SK-N-SH (cell line): Measurements from ENCODE around the gene STX1A.

Experiments used
- EP300 ChIP-seq, 2 experiments: IDR thresholded peaks; 2 replicates each; pipeline versions ENCODE4 v1.4.0 to v1.6.1; 2012; ENCODE audit warnings: borderline replicate concordance in 1 of 2, low read depth in 1 of 2, low read length in 1 of 2
- EZH2phosphoT487 ChIP-seq: fragments of 200-600 bp; sonication (generic); IDR thresholded peaks from 2 replicates; pipeline ENCODE4 v1.6.1; 2017; ENCODE audit warnings: low read depth, mixed run types, mild to moderate bottlenecking, antibody characterized with exemption, moderate library complexity, borderline replicate concordance
- FOXJ3 ChIP-seq: sonication (generic); formaldehyde crosslinking; IDR thresholded peaks from 2 replicates; pipeline ENCODE4 v1.5.1; 2020; ENCODE audit warnings: mild to moderate bottlenecking, missing genetic modification reagents
- POLR2AphosphoS5 ChIP-seq: IDR thresholded peaks from 2 replicates; pipeline ENCODE4 v1.6.1; 2012; ENCODE audit warnings: low read depth, low read length
- SMC3 ChIP-seq: IDR thresholded peaks from 2 replicates; pipeline ENCODE4 v1.6.1; 2012; ENCODE audit warnings: low read depth, low read length, improper control_type of control experiment
- TAF1 ChIP-seq: IDR thresholded peaks from 2 replicates; pipeline ENCODE4 v1.6.1; 2012; ENCODE audit warnings: low read depth, mild to moderate bottlenecking, low read length, moderate library complexity, borderline replicate concordance
- TCF12 ChIP-seq: IDR thresholded peaks from 2 replicates; pipeline ENCODE4 v1.4.0; 2012
- TF ChIP-seq, protein P1 (sequence below): IDR thresholded peaks from 2 replicates; pipeline ENCODE4 v1.4.0; 2012; ENCODE audit warnings: low read depth, borderline replicate concordance
- TF ChIP-seq, protein P2 (sequence below): fragments of 200-600 bp; sonication (generic); IDR thresholded peaks from 2 replicates; pipeline ENCODE4 v1.6.1; 2017; ENCODE audit warnings: antibody characterized with exemption, mild to moderate bottlenecking, moderate library complexity
- TF ChIP-seq, protein P3 (sequence below): fragments of 150-350 bp; IDR thresholded peaks from 2 replicates; pipeline ENCODE4 v1.6.1; 2017; ENCODE audit warnings: antibody characterized with exemption, low read length, low read depth, borderline replicate concordance
- TF ChIP-seq, protein P4 (sequence below): IDR thresholded peaks from 2 replicates; pipeline ENCODE4 v1.6.1; 2012; ENCODE audit warnings: mild to moderate bottlenecking, low read depth, low read length, moderate library complexity
- TF ChIP-seq, protein P5 (sequence below): IDR thresholded peaks from 2 replicates; pipeline ENCODE4 v1.4.0; 2012; ENCODE audit warnings: low read depth, borderline replicate concordance

DNA sequence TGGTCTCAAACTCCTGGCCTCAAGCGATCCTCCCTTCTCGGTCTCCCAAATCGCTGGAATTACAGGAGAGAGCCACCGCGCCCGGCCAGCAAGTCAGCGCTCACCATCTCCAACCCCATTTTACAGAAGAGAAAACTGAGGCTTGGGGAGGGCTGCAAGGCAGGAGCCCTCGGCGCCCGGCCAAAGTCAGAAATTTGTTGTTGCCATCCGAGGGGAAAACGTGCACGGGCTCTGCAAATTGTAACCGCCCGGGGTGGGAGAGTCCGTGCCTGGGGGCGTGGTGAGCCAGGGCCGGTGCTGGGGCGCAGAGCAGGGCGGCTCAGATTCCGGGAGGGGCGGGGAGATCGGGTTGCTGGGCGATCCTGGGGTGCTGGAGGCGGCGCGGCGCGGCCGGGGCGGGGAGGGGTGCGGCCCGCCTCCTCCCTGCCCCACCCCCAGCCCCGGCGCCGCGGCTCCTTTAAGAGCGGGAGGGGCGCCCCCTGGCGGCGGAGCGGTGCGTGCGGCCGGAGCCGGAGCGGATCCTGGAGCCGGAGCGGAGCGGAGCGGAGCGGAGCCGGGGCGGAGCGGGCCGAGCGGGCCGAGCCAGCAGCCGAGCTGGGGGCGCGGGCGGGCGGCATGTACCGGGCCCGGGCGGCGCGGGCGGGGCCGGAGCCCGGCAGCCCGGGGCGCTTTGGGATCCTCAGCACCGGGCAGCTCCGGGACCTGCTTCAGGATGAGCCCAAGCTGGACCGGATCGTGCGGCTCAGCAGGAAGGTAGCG, 51.9 kb downstream of the STX1A start, which contains the start of gene VPS37D:
- no peak for TF ChIP-seq FOXJ3 (CRISPR knock-in tag)
- no peak for TF ChIP-seq TCF12
- TF ChIP-seq, protein P1, sequence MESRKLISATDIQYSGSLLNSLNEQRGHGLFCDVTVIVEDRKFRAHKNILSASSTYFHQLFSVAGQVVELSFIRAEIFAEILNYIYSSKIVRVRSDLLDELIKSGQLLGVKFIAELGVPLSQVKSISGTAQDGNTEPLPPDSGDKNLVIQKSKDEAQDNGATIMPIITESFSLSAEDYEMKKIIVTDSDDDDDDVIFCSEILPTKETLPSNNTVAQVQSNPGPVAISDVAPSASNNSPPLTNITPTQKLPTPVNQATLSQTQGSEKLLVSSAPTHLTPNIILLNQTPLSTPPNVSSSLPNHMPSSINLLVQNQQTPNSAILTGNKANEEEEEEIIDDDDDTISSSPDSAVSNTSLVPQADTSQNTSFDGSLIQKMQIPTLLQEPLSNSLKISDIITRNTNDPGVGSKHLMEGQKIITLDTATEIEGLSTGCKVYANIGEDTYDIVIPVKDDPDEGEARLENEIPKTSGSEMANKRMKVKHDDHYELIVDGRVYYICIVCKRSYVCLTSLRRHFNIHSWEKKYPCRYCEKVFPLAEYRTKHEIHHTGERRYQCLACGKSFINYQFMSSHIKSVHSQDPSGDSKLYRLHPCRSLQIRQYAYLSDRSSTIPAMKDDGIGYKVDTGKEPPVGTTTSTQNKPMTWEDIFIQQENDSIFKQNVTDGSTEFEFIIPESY: no peak
- no peak for TF ChIP-seq EZH2phosphoT487
- peak in 1 of 2 experiments; percentile 27; a peak in 2 of 4 replicates for TF ChIP-seq EP300 (IDR thresholded peaks at IDR 0.05; ENCODE audit: borderline replicate concordance in 1 of 2, low read depth in 1 of 2, low read length in 1 of 2)
- TF ChIP-seq, protein P2, sequence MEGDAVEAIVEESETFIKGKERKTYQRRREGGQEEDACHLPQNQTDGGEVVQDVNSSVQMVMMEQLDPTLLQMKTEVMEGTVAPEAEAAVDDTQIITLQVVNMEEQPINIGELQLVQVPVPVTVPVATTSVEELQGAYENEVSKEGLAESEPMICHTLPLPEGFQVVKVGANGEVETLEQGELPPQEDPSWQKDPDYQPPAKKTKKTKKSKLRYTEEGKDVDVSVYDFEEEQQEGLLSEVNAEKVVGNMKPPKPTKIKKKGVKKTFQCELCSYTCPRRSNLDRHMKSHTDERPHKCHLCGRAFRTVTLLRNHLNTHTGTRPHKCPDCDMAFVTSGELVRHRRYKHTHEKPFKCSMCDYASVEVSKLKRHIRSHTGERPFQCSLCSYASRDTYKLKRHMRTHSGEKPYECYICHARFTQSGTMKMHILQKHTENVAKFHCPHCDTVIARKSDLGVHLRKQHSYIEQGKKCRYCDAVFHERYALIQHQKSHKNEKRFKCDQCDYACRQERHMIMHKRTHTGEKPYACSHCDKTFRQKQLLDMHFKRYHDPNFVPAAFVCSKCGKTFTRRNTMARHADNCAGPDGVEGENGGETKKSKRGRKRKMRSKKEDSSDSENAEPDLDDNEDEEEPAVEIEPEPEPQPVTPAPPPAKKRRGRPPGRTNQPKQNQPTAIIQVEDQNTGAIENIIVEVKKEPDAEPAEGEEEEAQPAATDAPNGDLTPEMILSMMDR: peak; percentile 70
- peak; percentile 87 for TF ChIP-seq SMC3
- TF ChIP-seq, protein P3, sequence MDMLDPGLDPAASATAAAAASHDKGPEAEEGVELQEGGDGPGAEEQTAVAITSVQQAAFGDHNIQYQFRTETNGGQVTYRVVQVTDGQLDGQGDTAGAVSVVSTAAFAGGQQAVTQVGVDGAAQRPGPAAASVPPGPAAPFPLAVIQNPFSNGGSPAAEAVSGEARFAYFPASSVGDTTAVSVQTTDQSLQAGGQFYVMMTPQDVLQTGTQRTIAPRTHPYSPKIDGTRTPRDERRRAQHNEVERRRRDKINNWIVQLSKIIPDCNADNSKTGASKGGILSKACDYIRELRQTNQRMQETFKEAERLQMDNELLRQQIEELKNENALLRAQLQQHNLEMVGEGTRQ: no peak
- no peak for TF ChIP-seq POLR2AphosphoS5
- TF ChIP-seq, protein P4, sequence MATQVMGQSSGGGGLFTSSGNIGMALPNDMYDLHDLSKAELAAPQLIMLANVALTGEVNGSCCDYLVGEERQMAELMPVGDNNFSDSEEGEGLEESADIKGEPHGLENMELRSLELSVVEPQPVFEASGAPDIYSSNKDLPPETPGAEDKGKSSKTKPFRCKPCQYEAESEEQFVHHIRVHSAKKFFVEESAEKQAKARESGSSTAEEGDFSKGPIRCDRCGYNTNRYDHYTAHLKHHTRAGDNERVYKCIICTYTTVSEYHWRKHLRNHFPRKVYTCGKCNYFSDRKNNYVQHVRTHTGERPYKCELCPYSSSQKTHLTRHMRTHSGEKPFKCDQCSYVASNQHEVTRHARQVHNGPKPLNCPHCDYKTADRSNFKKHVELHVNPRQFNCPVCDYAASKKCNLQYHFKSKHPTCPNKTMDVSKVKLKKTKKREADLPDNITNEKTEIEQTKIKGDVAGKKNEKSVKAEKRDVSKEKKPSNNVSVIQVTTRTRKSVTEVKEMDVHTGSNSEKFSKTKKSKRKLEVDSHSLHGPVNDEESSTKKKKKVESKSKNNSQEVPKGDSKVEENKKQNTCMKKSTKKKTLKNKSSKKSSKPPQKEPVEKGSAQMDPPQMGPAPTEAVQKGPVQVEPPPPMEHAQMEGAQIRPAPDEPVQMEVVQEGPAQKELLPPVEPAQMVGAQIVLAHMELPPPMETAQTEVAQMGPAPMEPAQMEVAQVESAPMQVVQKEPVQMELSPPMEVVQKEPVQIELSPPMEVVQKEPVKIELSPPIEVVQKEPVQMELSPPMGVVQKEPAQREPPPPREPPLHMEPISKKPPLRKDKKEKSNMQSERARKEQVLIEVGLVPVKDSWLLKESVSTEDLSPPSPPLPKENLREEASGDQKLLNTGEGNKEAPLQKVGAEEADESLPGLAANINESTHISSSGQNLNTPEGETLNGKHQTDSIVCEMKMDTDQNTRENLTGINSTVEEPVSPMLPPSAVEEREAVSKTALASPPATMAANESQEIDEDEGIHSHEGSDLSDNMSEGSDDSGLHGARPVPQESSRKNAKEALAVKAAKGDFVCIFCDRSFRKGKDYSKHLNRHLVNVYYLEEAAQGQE: no peak
- TF ChIP-seq, protein P5, sequence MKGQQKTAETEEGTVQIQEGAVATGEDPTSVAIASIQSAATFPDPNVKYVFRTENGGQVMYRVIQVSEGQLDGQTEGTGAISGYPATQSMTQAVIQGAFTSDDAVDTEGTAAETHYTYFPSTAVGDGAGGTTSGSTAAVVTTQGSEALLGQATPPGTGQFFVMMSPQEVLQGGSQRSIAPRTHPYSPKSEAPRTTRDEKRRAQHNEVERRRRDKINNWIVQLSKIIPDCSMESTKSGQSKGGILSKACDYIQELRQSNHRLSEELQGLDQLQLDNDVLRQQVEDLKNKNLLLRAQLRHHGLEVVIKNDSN: no peak
- TF ChIP-seq TAF1: peak; percentile 76; the same call in 1 of the 2 replicates
